HEK293T (cell line): ENCODE results near the gene C15orf39.

Experiments
- CTCF ChIA-PET: fragments of 350-600 bp; formaldehyde crosslinking; extraction: SDS; loops from one replicate; lab custom pipeline; 2021; ENCODE audit warnings: antibody characterized with exemption, inconsistent platforms; lab: Yijun Ruan, JAX
- POLR2A ChIA-PET: fragments of 350-600 bp; formaldehyde crosslinking; extraction: SDS; loops from one replicate; lab custom pipeline; 2020; ENCODE audit warnings: antibody characterized with exemption, inconsistent platforms; lab: Yijun Ruan, JAX
- DNase-seq: peaks from one replicate; pipeline ENCODE4 v3.0.0; 2012; ENCODE audit warnings: mixed read lengths; ENCODE audit errors: extremely low spot score
- ARNT ChIP-seq: fragments of 450-650 bp; IDR thresholded peaks from 2 replicates; pipeline ENCODE4 v1.6.1; 2017; ENCODE audit warnings: mild to moderate bottlenecking
- CTBP1 ChIP-seq: fragments of 450-650 bp; IDR thresholded peaks from 2 replicates; pipeline ENCODE4 v1.6.1; 2016; ENCODE audit warnings: borderline replicate concordance
- ELF4 ChIP-seq: fragments of 450-650 bp; IDR thresholded peaks from 2 replicates; pipeline ENCODE4 v1.6.1; 2017; ENCODE audit warnings: antibody characterized with exemption
- FOXA1 ChIP-seq: fragments of 450-650 bp; IDR thresholded peaks from 2 replicates; pipeline ENCODE4 v1.6.1; 2016; ENCODE audit warnings: mild to moderate bottlenecking
- FOXK2 ChIP-seq: fragments of 450-650 bp; IDR thresholded peaks from 2 replicates; pipeline ENCODE4 v1.6.1; 2016; ENCODE audit warnings: mild to moderate bottlenecking
- FOXM1 ChIP-seq: fragments of 450-650 bp; IDR thresholded peaks from 2 replicates; pipeline ENCODE4 v1.6.1; 2017; ENCODE audit warnings: mild to moderate bottlenecking, borderline replicate concordance
- HDGF ChIP-seq: fragments of 450-650 bp; IDR thresholded peaks from 2 replicates; pipeline ENCODE4 v1.6.1; 2017; ENCODE audit warnings: antibody characterized with exemption, borderline replicate concordance
- L3MBTL2 ChIP-seq: fragments of 450-650 bp; conservative IDR thresholded peaks from 2 replicates; pipeline ENCODE4 v1.6.1; 2016; ENCODE audit warnings: mild to moderate bottlenecking
- LEF1 ChIP-seq: fragments of 450-650 bp; IDR thresholded peaks from 2 replicates; pipeline ENCODE4 v1.6.1; 2017; ENCODE audit warnings: mild to moderate bottlenecking, borderline replicate concordance
- NFRKB ChIP-seq: fragments of 450-650 bp; IDR thresholded peaks from 2 replicates; pipeline ENCODE4 v1.6.1; 2016; ENCODE audit warnings: mild to moderate bottlenecking, moderate library complexity
- SP1 ChIP-seq: fragments of 450-650 bp; IDR thresholded peaks from 2 replicates; pipeline ENCODE4 v1.6.1; 2017
- SUZ12 ChIP-seq: fragments of 450-650 bp; IDR thresholded peaks from 2 replicates; pipeline ENCODE4 v1.6.1; 2016; ENCODE audit warnings: mild to moderate bottlenecking
- TARDBP ChIP-seq: fragments of 450-650 bp; IDR thresholded peaks from 2 replicates; pipeline ENCODE4 v1.6.1; 2016
- ZNF384 ChIP-seq: fragments of 450-650 bp; IDR thresholded peaks from 2 replicates; pipeline ENCODE4 v1.6.1; 2016
- TF ChIP-seq, protein P1 (sequence below): fragments of 450-650 bp; IDR thresholded peaks from 2 replicates; pipeline ENCODE4 v1.6.1; 2016

C15orf39 gene

DNA sequence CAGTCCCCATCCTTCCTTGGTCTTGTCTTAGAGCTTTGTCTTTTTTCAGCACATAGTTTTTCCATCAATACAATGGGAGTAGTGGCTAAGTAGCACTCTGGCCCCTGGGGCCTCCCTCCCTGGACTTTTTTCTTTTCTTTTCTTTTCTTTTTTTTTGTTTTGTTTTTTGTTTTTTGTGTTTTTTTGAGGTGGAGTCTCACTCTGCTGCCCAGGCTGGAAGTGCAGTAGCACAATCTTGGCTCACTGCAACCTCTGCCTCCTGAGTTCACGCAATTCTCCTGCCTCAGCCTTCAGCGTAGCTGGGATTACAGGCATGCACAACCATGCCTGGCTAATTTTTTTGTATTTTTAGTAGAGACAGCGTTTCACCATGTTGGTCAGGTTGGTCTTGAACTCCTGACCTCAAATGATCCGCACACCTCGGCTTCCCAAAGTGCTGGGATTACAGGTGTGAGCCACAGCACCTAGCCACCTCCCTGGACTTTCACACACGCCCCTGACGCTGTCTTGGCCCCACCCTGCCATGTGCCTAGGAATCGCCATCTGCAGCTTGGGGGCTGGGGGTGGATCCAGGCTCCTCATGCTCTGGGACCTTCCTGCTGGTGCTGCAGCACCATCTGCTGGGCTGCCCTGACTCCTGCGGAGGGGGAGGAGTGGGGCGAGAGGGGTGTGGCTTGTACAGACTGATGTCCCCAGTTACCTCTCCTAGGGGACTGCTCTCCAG, 2.8 kb downstream of the C15orf39 start:
- ChIA-PET POLR2A (interaction anchor here (0.8 to 2.6 kb wide), 8 partner anchors 11 to 210 kb away, joined by 3 to 18 read pairs (median 4); partner anchors contain the start of genes PPCDC and SCAMP5), CTCF (interaction anchor here (0.6 to 2.7 kb wide), 20 partner anchors 9 to 303 kb away, joined by 3 to 33 read pairs (median 4); no protein-coding TSS in a partner anchor)
- DNase-seq, result peak; percentile 94
- TF ChIP-seq FOXK2, result no peak
- TF ChIP-seq SP1, result no peak
- TF ChIP-seq L3MBTL2, result no peak; the same call in 1 of the 2 replicates
- no peak for TF ChIP-seq ARNT
- TF ChIP-seq FOXM1, result peak; percentile 68; the same call in 1 of the 2 replicates
- TF ChIP-seq ELF4, result no peak
- no peak for TF ChIP-seq TARDBP
- TF ChIP-seq SUZ12, result no peak

DNA sequence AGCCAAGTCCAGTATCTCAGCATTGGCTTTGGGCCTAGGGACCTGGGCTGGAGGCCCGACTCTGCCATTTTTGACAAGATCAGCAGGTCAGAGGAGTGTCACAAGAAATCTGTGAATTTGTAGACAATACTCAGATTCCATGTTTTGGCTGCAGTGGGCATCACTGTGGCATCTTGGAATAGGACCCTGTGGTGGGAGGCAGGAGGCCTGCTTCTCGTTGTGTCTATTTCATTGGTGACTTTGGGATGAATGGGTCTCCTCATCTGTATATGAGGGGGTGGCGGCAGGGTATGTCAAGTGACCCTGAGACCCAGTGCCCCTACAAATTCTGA, 3.3 kb downstream of the C15orf39 start:
- ChIA-PET CTCF (interaction anchor here (1.5 to 2.7 kb wide), 4 partner anchors 161 to 303 kb away, joined by 3 to 33 read pairs (median 14); no protein-coding TSS in a partner anchor), POLR2A (interaction anchor here (1.3 to 2.6 kb wide), 4 partner anchors 161 to 210 kb away, joined by 4 to 18 read pairs (median 5); partner anchors contain the start of genes PPCDC and SCAMP5)
- DNase-seq, result no peak
- TF ChIP-seq FOXA1, result no peak
- TF ChIP-seq SUZ12, result no peak
- TF ChIP-seq SP1, result no peak
- TF ChIP-seq FOXK2, result no peak
- TF ChIP-seq ELF4, result no peak
- TF ChIP-seq CTBP1, result no peak

DNA sequence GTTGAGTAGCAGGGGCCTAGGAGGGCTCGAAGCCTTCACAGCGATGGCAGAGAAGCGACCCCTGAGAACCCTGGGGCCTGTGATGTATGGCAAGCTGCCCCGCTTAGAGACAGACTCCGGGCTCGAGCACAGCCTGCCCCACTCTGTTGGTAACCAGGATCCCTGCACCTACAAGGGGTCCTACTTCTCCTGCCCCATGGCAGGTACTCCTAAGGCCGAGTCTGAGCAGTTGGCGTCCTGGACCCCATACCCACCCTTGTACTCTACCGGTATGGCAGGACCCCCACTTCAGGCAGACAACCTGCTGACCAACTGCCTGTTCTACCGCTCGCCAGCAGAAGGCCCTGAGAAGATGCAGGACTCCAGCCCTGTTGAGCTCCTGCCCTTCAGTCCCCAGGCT, 4.3 kb downstream of the C15orf39 start:
- DNase-seq, result no peak
- TF ChIP-seq LEF1 (no peak), HDGF (no peak), ZNF384 (no peak), SUZ12 (no peak), CTBP1 (no peak), TARDBP (no peak), FOXK2 (no peak), FOXA1 (no peak), FOXM1 (no peak)
- TF ChIP-seq, protein P1, sequence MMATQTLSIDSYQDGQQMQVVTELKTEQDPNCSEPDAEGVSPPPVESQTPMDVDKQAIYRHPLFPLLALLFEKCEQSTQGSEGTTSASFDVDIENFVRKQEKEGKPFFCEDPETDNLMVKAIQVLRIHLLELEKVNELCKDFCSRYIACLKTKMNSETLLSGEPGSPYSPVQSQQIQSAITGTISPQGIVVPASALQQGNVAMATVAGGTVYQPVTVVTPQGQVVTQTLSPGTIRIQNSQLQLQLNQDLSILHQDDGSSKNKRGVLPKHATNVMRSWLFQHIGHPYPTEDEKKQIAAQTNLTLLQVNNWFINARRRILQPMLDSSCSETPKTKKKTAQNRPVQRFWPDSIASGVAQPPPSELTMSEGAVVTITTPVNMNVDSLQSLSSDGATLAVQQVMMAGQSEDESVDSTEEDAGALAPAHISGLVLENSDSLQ, result no peak
- ChIA-PET POLR2A (interaction anchor here (1.3 kb wide), 1 partner anchor 182 kb away, joined by 3 read pairs; the partner anchor contains the start of gene PPCDC), CTCF (no interaction called here)

DNA sequence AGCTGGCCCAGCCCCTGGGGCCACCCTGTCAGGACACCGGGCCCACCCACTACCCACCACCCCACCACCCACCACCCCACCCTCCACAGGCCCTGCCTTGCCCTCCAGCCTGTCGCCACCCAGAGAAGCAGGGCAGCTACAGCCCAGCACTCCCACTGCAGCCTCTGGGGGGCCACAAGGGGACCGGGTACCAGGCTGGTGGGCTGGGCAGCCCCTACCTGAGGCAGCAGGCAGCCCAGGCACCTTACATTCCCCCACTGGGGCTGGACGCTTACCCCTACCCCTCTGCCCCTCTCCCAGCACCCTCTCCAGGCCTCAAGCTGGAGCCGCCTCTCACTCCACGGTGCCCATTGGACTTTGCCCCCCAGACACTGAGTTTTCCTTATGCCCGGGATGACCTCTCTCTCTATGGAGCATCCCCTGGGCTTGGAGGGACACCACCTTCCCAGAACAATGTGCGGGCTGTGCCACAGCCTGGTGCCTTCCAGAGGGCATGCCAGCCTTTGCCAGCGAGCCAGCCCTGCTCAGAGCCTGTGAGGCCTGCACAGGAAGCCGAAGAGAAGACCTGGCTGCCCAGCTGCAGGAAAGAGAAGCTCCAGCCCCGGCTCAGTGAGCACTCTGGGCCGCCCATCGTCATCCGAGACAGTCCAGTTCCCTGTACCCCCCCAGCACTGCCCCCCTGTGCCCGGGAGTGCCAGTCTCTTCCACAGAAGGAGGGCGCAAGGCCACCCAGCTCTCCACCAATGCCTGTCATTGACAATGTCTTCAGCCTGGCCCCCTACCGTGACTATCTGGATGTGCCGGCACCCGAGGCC, 5.3 kb downstream of the C15orf39 start:
- TF ChIP-seq LEF1 (no peak), FOXM1 (no peak), L3MBTL2 (no peak)
- DNase-seq, result no peak
- ChIA-PET POLR2A (interaction anchor here (0.9 to 2.6 kb wide), 3 partner anchors 28 to 183 kb away, joined by 3 to 8 read pairs (median 3); partner anchors contain the start of gene PPCDC), CTCF (no interaction called here)

DNA sequence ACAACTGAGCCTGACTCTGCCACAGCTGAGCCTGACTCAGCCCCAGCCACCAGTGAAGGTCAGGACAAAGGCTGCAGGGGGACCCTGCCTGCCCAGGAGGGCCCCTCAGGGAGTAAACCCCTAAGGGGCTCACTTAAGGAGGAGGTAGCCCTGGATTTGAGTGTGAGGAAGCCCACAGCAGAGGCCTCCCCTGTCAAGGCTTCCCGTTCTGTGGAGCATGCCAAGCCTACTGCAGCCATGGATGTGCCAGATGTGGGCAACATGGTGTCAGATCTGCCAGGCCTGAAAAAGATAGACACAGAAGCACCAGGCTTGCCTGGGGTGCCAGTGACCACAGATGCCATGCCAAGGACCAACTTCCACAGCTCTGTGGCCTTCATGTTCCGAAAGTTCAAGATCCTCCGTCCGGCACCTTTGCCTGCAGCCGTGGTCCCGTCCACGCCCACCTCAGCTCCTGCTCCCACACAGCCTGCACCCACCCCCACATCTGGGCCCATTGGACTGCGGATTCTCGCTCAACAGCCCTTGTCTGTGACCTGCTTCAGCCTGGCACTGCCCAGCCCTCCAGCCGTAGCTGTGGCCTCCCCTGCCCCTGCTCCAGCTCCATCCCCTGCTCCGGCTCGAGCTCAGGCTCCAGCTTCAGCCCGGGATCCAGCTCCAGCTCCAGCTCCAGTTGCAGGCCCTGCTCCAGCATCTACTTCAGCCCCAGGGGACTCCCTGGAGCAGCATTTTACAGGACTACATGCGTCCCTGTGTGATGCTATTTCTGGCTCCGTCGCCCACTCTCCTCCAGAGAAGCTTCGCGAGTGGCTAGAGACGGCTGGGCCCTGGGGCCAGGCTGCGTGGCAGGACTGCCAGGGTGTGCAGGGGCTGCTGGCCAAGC, 6.2 kb downstream of the C15orf39 start:
- POLR2A ChIA-PET, result interaction anchor here (0.9 to 2.6 kb wide), 2 partner anchors 28 to 184 kb away, joined by 3 to 8 read pairs; partner anchors contain the start of gene PPCDC
- DNase-seq, result no peak
- CTCF ChIA-PET, result no interaction called here
- no peak for TF ChIP-seq FOXM1
- no peak for TF ChIP-seq SP1
- TF ChIP-seq SUZ12, result no peak
- no peak for TF ChIP-seq ELF4
- TF ChIP-seq, protein P1, result no peak
- no peak for TF ChIP-seq ARNT
- TF ChIP-seq NFRKB, result no peak
- TF ChIP-seq HDGF, result no peak
- TF ChIP-seq L3MBTL2, result no peak
- no peak for TF ChIP-seq FOXA1

DNA sequence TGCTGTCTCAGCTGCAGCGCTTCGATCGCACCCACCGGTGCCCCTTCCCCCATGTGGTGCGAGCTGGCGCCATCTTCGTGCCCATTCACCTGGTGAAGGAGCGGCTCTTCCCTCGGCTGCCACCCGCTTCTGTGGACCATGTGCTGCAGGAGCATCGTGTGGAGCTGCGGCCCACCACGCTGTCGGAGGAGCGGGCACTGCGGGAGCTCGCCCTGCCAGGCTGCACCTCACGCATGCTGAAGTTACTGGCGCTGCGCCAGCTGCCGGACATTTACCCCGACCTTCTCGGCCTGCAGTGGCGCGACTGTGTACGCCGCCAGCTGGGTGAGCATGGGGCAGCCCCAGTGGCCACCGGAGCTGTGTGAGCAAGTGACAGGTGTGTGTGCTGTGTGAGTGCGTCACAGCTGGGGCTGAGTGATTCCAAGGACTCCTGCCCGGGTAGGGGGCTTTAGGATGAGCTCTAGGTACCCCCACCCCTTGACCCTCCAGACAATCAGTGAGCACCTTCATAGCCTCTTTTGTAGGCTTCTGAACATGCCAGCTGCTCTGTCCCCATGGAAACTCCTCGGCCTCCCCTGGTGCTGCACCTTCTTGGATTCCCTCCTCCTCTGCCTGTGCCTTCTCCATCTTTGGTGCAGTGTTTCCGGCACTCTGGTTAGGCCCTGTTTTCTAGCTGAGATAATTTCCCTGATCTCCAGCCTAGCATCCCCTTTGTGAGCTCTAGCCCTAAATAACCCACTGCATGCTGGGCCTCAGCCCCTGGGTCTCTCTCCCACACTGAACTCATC, 7.0 kb downstream of the C15orf39 start:
- POLR2A ChIA-PET, result interaction anchor here (1.4 to 2.6 kb wide), 2 partner anchors 11 to 185 kb away, joined by 4 to 8 read pairs; partner anchors contain the start of gene PPCDC
- CTCF ChIA-PET, result no interaction called here
- DNase-seq, result no peak
- TF ChIP-seq FOXA1 (no peak), LEF1 (no peak), NFRKB (no peak), L3MBTL2 (no peak), FOXM1 (no peak), SP1 (no peak), ARNT (no peak), CTBP1 (no peak)
